Measurements from ENCODE around the gene LCP2. TPM values are rescaled to one million over a fixed set of nuclear protein-coding genes. Genes with fewer than 3 reads are reported as not detected.

Gene LCP2
- total and polyA plus RNA-seq, 2 experiments from 2014 or later, result not detected

DNA sequence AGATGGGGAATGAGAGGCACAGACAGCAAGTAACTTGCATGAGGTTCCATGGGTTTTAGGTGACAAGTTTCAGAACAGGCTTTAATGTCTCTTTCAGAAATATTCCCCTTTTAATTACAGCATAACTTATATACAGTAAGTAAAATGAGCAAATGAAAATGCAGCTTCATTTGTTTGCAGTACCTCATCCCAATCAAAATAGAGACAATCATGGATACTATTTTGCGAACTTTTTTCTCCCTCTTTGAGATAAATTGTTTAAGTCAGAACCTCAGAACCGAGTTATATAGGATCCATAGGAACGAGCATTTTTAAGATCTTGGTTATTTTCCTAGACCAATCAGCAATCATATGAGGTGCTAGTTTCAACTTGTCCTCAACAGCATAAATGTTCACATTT lies 3.5 kb downstream of the LCP2 start:
- Histone ChIP-seq H3K9me3 (ENCODE audit: low read depth) (no peaks in the 10 kb centered on the region), H3K4me1 (ENCODE audit: low read depth) (no peaks in the 10 kb centered on the region), H3K27ac (no peak overlapping the region), H3K4me3 (no peak overlapping the region), H3K36me3 (no peaks in the 10 kb centered on the region), H3K27me3 (no peaks in the 10 kb centered on the region)
- no peak for DNase-seq (ENCODE audit: low read depth in 1 of 2, low spot score in 1 of 2)
- TF ChIP-seq, protein P1, sequence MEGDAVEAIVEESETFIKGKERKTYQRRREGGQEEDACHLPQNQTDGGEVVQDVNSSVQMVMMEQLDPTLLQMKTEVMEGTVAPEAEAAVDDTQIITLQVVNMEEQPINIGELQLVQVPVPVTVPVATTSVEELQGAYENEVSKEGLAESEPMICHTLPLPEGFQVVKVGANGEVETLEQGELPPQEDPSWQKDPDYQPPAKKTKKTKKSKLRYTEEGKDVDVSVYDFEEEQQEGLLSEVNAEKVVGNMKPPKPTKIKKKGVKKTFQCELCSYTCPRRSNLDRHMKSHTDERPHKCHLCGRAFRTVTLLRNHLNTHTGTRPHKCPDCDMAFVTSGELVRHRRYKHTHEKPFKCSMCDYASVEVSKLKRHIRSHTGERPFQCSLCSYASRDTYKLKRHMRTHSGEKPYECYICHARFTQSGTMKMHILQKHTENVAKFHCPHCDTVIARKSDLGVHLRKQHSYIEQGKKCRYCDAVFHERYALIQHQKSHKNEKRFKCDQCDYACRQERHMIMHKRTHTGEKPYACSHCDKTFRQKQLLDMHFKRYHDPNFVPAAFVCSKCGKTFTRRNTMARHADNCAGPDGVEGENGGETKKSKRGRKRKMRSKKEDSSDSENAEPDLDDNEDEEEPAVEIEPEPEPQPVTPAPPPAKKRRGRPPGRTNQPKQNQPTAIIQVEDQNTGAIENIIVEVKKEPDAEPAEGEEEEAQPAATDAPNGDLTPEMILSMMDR (IDR thresholded peaks at IDR 0.05; ENCODE audit: low read depth, low read length), result no peak

DNA sequence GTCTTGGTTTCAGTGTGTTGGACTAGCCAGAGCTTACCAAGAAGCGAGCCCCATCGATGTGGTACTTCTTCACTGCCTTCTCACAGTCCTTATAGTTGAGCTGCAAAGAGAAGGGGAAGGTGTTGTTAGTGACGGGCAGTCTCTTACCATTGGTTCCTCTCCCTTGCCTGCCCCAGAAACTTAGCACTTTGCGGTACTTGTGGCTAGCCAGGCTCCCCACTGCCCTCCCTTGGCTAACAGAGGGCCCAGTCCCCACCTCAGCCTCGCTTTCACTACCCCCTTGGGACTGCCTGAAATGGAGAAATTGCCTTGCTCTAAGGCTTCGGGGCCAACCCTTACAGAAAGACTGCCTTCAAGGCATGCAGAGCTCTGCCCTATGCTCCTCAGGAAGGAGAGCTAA lies 4.3 kb downstream of the LCP2 start:
- no peak for DNase-seq (ENCODE audit: low read depth in 1 of 2, low spot score in 1 of 2)
- no peak overlapping the region for H3K4me3 ChIP-seq
- no peak overlapping the region for H3K27ac ChIP-seq
- TF ChIP-seq, protein P1 (IDR thresholded peaks at IDR 0.05; ENCODE audit: low read depth, low read length), result no peak
- no peaks in the 10 kb centered on the region for H3K36me3 ChIP-seq
- no peaks in the 10 kb centered on the region for H3K4me1 ChIP-seq (ENCODE audit: low read depth)
- H3K27me3 ChIP-seq, result no peaks in the 10 kb centered on the region
- no peaks in the 10 kb centered on the region for H3K9me3 ChIP-seq (ENCODE audit: low read depth)

DNA sequence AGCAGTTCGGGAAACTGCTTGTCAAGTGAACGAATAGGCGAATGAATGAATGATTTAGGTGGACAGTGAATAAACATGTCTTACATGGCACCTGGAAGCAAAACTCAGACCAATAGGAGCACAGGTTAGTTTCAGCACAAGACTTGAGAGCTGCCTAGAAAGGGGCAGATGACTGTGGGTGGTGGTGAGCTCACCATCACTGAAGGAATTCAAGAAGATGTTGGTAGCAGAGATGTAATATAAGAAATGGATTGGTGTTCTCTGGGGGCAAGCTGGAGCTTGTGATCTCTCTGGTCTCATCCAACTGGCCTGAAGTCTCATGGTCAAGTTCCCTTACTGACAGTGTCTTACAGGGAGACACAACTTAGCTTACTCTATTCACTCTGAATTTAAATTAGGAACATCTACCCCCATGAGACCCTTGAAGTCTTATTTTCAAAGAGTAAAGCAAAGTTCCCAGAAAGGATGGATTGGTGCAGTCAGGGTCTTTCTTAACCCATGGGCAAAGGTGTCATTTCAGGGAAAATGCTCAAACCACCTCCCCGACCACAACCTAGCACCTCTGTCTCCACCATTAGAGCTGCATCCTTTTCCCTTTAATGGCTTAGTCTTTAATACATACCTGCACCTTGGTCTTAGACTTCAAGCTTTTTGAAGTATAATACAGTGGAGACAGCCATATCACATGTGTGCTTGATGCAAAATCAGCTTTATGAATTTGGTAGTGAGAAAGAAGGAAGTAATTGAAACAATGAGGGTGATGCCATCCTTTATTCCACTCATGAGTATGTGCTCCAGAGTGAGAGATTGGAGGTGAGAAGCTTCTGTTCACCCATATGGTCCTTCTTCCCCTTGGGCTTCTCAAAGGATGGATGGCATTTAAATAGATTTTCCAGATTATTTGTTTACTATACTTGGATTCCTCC lies 5.1 kb downstream of the LCP2 start:
- Histone ChIP-seq H3K4me3 (no peak overlapping the region), H3K36me3 (no peaks in the 10 kb centered on the region)
- DNase-seq (ENCODE audit: low read depth in 1 of 2, low spot score in 1 of 2), result no peak

DNA sequence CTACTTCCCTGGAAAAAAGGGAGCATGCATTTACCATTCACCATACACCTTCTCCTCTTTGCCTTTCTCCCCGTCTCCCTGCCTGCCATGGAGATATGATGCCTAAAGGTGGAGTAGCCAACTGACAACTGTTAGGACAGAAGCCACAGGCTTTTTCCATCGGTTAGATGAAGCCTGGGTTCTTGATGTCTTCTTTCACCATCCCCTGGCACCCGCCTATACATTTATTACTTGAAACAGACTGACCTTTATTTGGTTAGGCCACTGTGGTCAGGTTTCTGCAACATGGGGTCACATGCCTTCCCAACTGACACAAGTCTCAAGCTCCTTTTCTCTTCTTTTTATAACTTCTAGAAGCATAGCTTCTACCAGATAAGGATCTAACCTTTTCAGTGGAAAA lies 7.1 kb downstream of the LCP2 start:
- Histone ChIP-seq H3K27me3 (no peaks in the 10 kb centered on the region), H3K36me3 (no peaks in the 10 kb centered on the region), H3K4me3 (no peak overlapping the region), H3K9me3 (ENCODE audit: low read depth) (no peaks in the 10 kb centered on the region), H3K27ac (no peak overlapping the region), H3K4me1 (ENCODE audit: low read depth) (no peaks in the 10 kb centered on the region)
- TF ChIP-seq, protein P1 (IDR thresholded peaks at IDR 0.05; ENCODE audit: low read depth, low read length), result no peak
- DNase-seq (ENCODE audit: low read depth in 1 of 2, low spot score in 1 of 2), result no peak

More for the DNA sequence above, 5.1 kb downstream of the LCP2 start:
- H3K4me1 ChIP-seq (ENCODE audit: low read depth), result no peaks in the 10 kb centered on the region
- H3K27me3 ChIP-seq, result no peaks in the 10 kb centered on the region
- no peaks in the 10 kb centered on the region for H3K9me3 ChIP-seq (ENCODE audit: low read depth)
- TF ChIP-seq, protein P1 (IDR thresholded peaks at IDR 0.05; ENCODE audit: low read depth, low read length), result no peak
- H3K27ac ChIP-seq, result no peak overlapping the region

DNA sequence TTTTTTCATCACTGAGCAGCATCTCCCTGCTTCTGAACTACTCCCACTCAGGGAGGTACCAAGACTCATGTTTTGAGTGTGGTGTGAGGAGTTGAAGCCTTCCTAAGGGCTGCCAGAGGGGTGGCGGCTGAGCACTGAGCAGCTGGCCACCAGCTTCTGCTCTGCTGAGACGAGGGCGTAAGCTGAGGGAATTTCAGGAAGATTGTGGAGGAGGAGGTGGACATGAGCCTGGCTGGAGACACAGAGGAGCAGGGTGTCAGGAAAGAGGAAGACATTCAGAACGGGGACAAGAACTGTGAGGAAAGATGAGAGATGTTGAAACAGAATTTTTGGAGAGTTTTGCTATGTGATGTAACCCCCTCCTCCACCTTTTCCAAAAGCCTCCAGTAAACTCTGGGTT lies 7.8 kb downstream of the LCP2 start:
- TF ChIP-seq, protein P1 (IDR thresholded peaks at IDR 0.05; ENCODE audit: low read depth, low read length), result no peak
- DNase-seq (ENCODE audit: low read depth in 1 of 2, low spot score in 1 of 2), result no peak
- no peaks in the 10 kb centered on the region for H3K4me1 ChIP-seq (ENCODE audit: low read depth)
- H3K27me3 ChIP-seq, result no peaks in the 10 kb centered on the region
- H3K27ac ChIP-seq, result no peak overlapping the region
- H3K9me3 ChIP-seq (ENCODE audit: low read depth), result no peaks in the 10 kb centered on the region
- H3K4me3 ChIP-seq, result no peak overlapping the region
- no peaks in the 10 kb centered on the region for H3K36me3 ChIP-seq

Data from cardiac muscle cell (in vitro differentiated cells and primary cell).